SK-N-SH (cell line): ENCODE measurements around the gene KNTC1. TPM values are rescaled to one million over a fixed set of nuclear protein-coding genes. Genes with fewer than 3 reads are reported as not detected.

Experiments used
- CTCF ChIA-PET: fragments of 300-600, 350-600 bp; formaldehyde crosslinking; extraction: SDS; loops from one replicate; lab custom pipeline; 2021; lab: Yijun Ruan, JAX
- POLR2A ChIA-PET: fragments of 350-600 bp; sonication (Branson Sonifier 250); formaldehyde crosslinking; extraction: SDS; loops from one replicate; lab custom pipeline; 2020; ENCODE audit warnings: antibody characterized with exemption, inconsistent platforms; lab: Yijun Ruan, JAX
- DNase-seq: peaks from one replicate; pipeline ENCODE4 v3.0.0; 2012
- H2AFZ ChIP-seq: fragments of 200-600 bp; sonication (generic); 2 replicates; pipeline ENCODE4 v1.8.1; 2016; ENCODE audit warnings: antibody characterized with exemption, mild to moderate bottlenecking, low read depth
- H3F3A ChIP-seq: fragments of 200-600 bp; sonication (generic); replicated peaks from 2 replicates; pipeline ENCODE3; 2016; ENCODE audit warnings: antibody characterized with exemption, mild to moderate bottlenecking; ENCODE audit not compliant: insufficient read depth
- H3K27ac ChIP-seq, 2 experiments: fragments of 200-500 bp in 1 of 2; fragments of 200-600 bp in 1 of 2; sonication (Bioruptor generic) in 1 of 2; sonication (generic), shearing (Covaris generic) in 1 of 2; 2 replicates each; pipeline versions ENCODE4 v1.5.1 to v1.6.1; 2014 to 2016; ENCODE audit warnings: low read depth in 2 of 2, inconsistent platforms in 1 of 2, low read length in 1 of 2, mild to moderate bottlenecking in 1 of 2, mixed read lengths in 1 of 2
- H3K27me3 ChIP-seq: fragments of 200-600 bp; sonication (generic), shearing (Covaris generic); 2 replicates; pipeline ENCODE4 v1.6.1; 2016; ENCODE audit warnings: mixed run types; ENCODE audit not compliant: insufficient read depth
- H3K36me3 ChIP-seq, 2 experiments: fragments of 200-500 bp in 1 of 2; fragments of 200-600 bp in 1 of 2; sonication (Bioruptor generic) in 1 of 2; sonication (generic) in 1 of 2; replicated peaks in 1 of 2; 2 replicates each; pipeline versions ENCODE3 to v1.5.1; 2014 to 2016; ENCODE audit warnings: low read length in 1 of 2, mild to moderate bottlenecking in 1 of 2; ENCODE audit not compliant: insufficient read depth in 2 of 2, control insufficient read depth in 1 of 2
- H3K4me1 ChIP-seq, 2 experiments: fragments of 200-500 bp in 1 of 2; fragments of 200-600 bp in 1 of 2; sonication (Bioruptor generic) in 1 of 2; sonication (generic), shearing (Covaris generic) in 1 of 2; 2 replicates each; pipeline versions ENCODE4 v1.5.1 to v1.6.1; 2014 to 2016; ENCODE audit warnings: low read depth in 1 of 2, low read length in 1 of 2, mixed run types in 1 of 2; ENCODE audit not compliant: insufficient read depth in 2 of 2, control insufficient read depth in 1 of 2
- H3K4me2 ChIP-seq: fragments of 200-600 bp; sonication (generic), shearing (Covaris generic); 2 replicates; pipeline ENCODE4 v1.6.1; 2017; ENCODE audit warnings: mixed run types
- H3K4me3 ChIP-seq, 2 experiments: fragments of 200-500 bp in 1 of 2; fragments of 200-600 bp in 1 of 2; sonication (Bioruptor generic) in 1 of 2; sonication (generic), shearing (Covaris generic) in 1 of 2; 2 replicates each; pipeline versions ENCODE4 v1.5.1 to v1.8.1; 2014 to 2016; ENCODE audit warnings: low read depth in 2 of 2, inconsistent platforms in 1 of 2, low read length in 1 of 2, mild to moderate bottlenecking in 1 of 2, mixed read lengths in 1 of 2, moderate library complexity in 1 of 2
- H3K79me2 ChIP-seq: fragments of 200-600 bp; sonication (generic); 2 replicates; pipeline ENCODE4 v1.8.1; 2017; ENCODE audit warnings: mild to moderate bottlenecking; ENCODE audit not compliant: insufficient read depth
- H3K9ac ChIP-seq: fragments of 200-600 bp; sonication (generic); 2 replicates; pipeline ENCODE4 v1.6.1; 2017; ENCODE audit warnings: mixed run types
- H3K9me2 ChIP-seq: fragments of 200-600 bp; sonication (generic); 2 replicates; pipeline ENCODE4 v1.6.1; 2017; ENCODE audit warnings: mixed run types
- H3K9me3 ChIP-seq: fragments of 200-600 bp; sonication (generic); 2 replicates; pipeline ENCODE4 v1.6.1; 2017; ENCODE audit warnings: mixed run types, mild to moderate bottlenecking, moderate library complexity
- H4K20me1 ChIP-seq: fragments of 200-600 bp; sonication (generic); 2 replicates; pipeline ENCODE4 v1.6.1; 2017; ENCODE audit warnings: mild to moderate bottlenecking, mixed run types; ENCODE audit not compliant: insufficient read depth
- EP300 ChIP-seq, 2 experiments: IDR thresholded peaks; 2 replicates each; pipeline versions ENCODE4 v1.4.0 to v1.6.1; 2012; ENCODE audit warnings: borderline replicate concordance in 1 of 2, low read depth in 1 of 2, low read length in 1 of 2
- EZH2phosphoT487 ChIP-seq: fragments of 200-600 bp; sonication (generic); IDR thresholded peaks from 2 replicates; pipeline ENCODE4 v1.6.1; 2017; ENCODE audit warnings: low read depth, mixed run types, mild to moderate bottlenecking, antibody characterized with exemption, moderate library complexity, borderline replicate concordance
- FOSL2 ChIP-seq: IDR thresholded peaks from 2 replicates; pipeline ENCODE4 v1.4.0; 2012; ENCODE audit warnings: low read depth, mild to moderate bottlenecking, moderate library complexity, borderline replicate concordance
- FOXJ3 ChIP-seq: sonication (generic); formaldehyde crosslinking; IDR thresholded peaks from 2 replicates; pipeline ENCODE4 v1.5.1; 2020; ENCODE audit warnings: mild to moderate bottlenecking, missing genetic modification reagents
- FOXM1 ChIP-seq: IDR thresholded peaks from 2 replicates; pipeline ENCODE4 v1.4.0; 2012; ENCODE audit warnings: low read depth, mild to moderate bottlenecking
- GABPA ChIP-seq: IDR thresholded peaks from 2 replicates; pipeline ENCODE4 v1.4.0; 2012; ENCODE audit warnings: low read depth, mild to moderate bottlenecking
- GATA2 ChIP-seq: sonication (generic); formaldehyde crosslinking; IDR thresholded peaks from 2 replicates; pipeline ENCODE4 v1.5.0; 2020; ENCODE audit warnings: mild to moderate bottlenecking, missing genetic modification reagents
- JUND ChIP-seq: IDR thresholded peaks from 2 replicates; pipeline ENCODE4 v1.4.0; 2012
- MEF2A ChIP-seq: IDR thresholded peaks from 2 replicates; pipeline ENCODE4 v1.4.0; 2012; ENCODE audit warnings: low read depth, borderline replicate concordance
- MXI1 ChIP-seq: IDR thresholded peaks from 2 replicates; pipeline ENCODE4 v1.6.1; 2012; ENCODE audit warnings: mild to moderate bottlenecking, low read depth, low read length, improper control_type of control experiment
- NFIC ChIP-seq: IDR thresholded peaks from 2 replicates; pipeline ENCODE4 v1.4.0; 2012; ENCODE audit warnings: borderline replicate concordance
- RAD21 ChIP-seq: IDR thresholded peaks from 2 replicates; pipeline ENCODE4 v1.6.1; 2012; ENCODE audit warnings: mild to moderate bottlenecking, low read length
- RCOR1 ChIP-seq: fragments of 150-350 bp; IDR thresholded peaks from 2 replicates; pipeline ENCODE4 v1.6.1; 2017; ENCODE audit warnings: antibody characterized with exemption, low read length
- RFX5 ChIP-seq: IDR thresholded peaks from 2 replicates; pipeline ENCODE4 v1.6.1; 2012; ENCODE audit warnings: mild to moderate bottlenecking, improper control_type of control experiment, low read length
- SMC3 ChIP-seq: IDR thresholded peaks from 2 replicates; pipeline ENCODE4 v1.6.1; 2012; ENCODE audit warnings: low read depth, low read length, improper control_type of control experiment
- TCF12 ChIP-seq: IDR thresholded peaks from 2 replicates; pipeline ENCODE4 v1.4.0; 2012
- YY1 ChIP-seq: IDR thresholded peaks from 2 replicates; pipeline ENCODE4 v1.4.0; 2012; ENCODE audit warnings: low read depth, mild to moderate bottlenecking
- WGBS: methylation state at CpG from one replicate; pipeline ENCODE4 v1.1.6; 2017; ENCODE audit warnings: low lambda C conversion rate; 5-methylcytosine and 5-hydroxymethylcytosine counted together
- polyA plus RNA-seq, 3 experiments: library from polyadenylated mRNA; depleted of rRNA; stranded (reverse); fragments of >200 nt; gene quantifications; 2 replicates each; pipeline ENCODE4 v1.2.3, GENCODE V29; 2012
- TF ChIP-seq, protein P1 (sequence below): fragments of 150-350 bp; IDR thresholded peaks from 2 replicates; pipeline ENCODE4 v1.6.1; 2017; ENCODE audit warnings: antibody characterized with exemption, low read length, low read depth, borderline replicate concordance

Gene KNTC1
- polyA plus RNA-seq, 1 of the 3 experiments (the other 2 are of a cell fraction), result 13.2 TPM

DNA sequence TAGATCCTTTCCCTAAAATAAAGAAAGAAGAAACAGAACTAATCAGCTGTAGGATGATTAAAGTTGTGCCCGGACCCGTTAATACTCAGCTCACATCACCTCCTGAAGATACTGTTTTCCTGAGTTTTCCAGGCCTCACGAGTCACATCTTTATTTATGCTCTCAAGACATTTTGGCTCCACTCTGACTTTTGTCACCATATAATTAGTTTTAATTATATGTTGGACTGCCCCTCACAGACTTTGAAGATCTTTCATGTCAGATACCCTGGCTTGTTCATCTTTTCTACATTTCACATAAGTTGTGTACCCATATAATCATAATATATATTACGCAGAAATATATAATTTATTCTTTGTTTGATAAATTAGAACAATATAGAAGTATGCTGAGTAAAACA, 88.7 kb downstream of the KNTC1 start:
- Histone ChIP-seq H3K27me3 (no peaks in the 10 kb centered on the region), H3K9me2 (no peaks in the 10 kb centered on the region), H3K9ac (no peak overlapping the region), H3K4me1 (no peaks in the 10 kb centered on the region), H4K20me1 (no peaks in the 10 kb centered on the region), H3K4me2 (no peak overlapping the region), H3K4me3 (no peak overlapping the region), H3F3A (no peaks in the 10 kb centered on the region), H3K36me3 (peaks cover 32 to 36% of the 10 kb centered on the region in 2 experiments), H3K27ac (no peak overlapping the region), H3K9me3 (no peaks in the 10 kb centered on the region), H3K79me2 (no peaks in the 10 kb centered on the region), H2AFZ (no peak overlapping the region)
- CTCF ChIA-PET, result no interaction called here
- WGBS, result 72% methylated on average over 4 of the region's 4 CpGs
- POLR2A ChIA-PET, result no interaction called here
- no peak for DNase-seq
- no peak for TF ChIP-seq YY1
- TF ChIP-seq RFX5, result no peak
- TF ChIP-seq EZH2phosphoT487, result no peak
- no peak for TF ChIP-seq RAD21
- TF ChIP-seq MXI1, result no peak
- TF ChIP-seq JUND, result no peak
- TF ChIP-seq TCF12, result no peak
- no peak for TF ChIP-seq FOXJ3 (CRISPR knock-in tag)
- no peak for TF ChIP-seq FOXM1
- TF ChIP-seq RCOR1, result no peak
- no peak for TF ChIP-seq MEF2A
- no peak for TF ChIP-seq GATA2
- no peak for TF ChIP-seq NFIC
- TF ChIP-seq GABPA, result no peak
- no peak for TF ChIP-seq EP300 (IDR thresholded peaks at IDR 0.05; ENCODE audit: borderline replicate concordance in 1 of 2, low read depth in 1 of 2, low read length in 1 of 2)

DNA sequence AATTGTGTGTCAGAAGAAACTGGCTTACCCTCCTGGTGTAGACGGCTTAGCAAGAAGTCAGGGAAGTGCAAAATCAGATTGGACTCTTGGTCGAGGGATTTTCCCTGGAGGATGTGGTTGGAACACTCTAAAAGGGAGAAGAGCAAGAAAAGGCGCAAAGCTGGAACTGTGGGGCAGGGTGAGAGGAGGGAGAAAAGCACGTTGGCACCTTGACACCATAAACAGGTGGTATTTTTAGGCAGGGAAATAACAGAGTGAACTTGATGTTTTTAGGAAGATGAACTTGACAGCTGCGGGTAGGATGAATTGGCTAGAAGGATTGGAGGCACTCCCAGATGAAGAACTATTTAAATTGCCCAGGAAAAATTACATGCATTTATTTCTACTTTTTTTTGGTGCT, 108.4 kb downstream of the KNTC1 start:
- ChIA-PET CTCF (no interaction called here), POLR2A (no interaction called here)
- Histone ChIP-seq H3K27ac (no peak overlapping the region), H3K9me2 (no peaks in the 10 kb centered on the region), H3K9me3 (no peaks in the 10 kb centered on the region), H2AFZ (no peak overlapping the region), H3K4me3 (no peak overlapping the region), H3K36me3 (no peaks in the 10 kb centered on the region), H3K9ac (no peak overlapping the region), H3K27me3 (no peaks in the 10 kb centered on the region), H3K4me1 (no peaks in the 10 kb centered on the region), H3K79me2 (no peaks in the 10 kb centered on the region), H4K20me1 (no peaks in the 10 kb centered on the region), H3F3A (peaks cover 5% of the 10 kb centered on the region), H3K4me2 (no peak overlapping the region)
- TF ChIP-seq FOSL2 (no peak), RFX5 (no peak), SMC3 (no peak), TCF12 (no peak), RCOR1 (no peak), RAD21 (no peak), YY1 (no peak), MXI1 (no peak)
- TF ChIP-seq, protein P1, sequence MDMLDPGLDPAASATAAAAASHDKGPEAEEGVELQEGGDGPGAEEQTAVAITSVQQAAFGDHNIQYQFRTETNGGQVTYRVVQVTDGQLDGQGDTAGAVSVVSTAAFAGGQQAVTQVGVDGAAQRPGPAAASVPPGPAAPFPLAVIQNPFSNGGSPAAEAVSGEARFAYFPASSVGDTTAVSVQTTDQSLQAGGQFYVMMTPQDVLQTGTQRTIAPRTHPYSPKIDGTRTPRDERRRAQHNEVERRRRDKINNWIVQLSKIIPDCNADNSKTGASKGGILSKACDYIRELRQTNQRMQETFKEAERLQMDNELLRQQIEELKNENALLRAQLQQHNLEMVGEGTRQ, result no peak
- 75% methylated on average over 5 of the region's 5 CpGs for WGBS
- DNase-seq, result no peak
